HEK293 (cell line): Measurements from ENCODE around the gene NHLH1.

Experiments used
- ZBTB26 ChIP-seq: fragments of 450-650 bp; formaldehyde crosslinking; optimal IDR thresholded peaks from 2 replicates; pipeline ENCODE3; 2016; ENCODE audit warnings: missing biosample characterization, mild to moderate bottlenecking, missing genetic modification characterization
- ZBTB7A ChIP-seq: fragments of 450-650 bp; formaldehyde crosslinking; IDR thresholded peaks from 2 replicates; pipeline ENCODE4 v1.5.1; 2016; ENCODE audit warnings: low read depth, missing biosample characterization, missing genetic modification characterization
- ZNF138 ChIP-seq: fragments of 450-650 bp; formaldehyde crosslinking; IDR thresholded peaks from 2 replicates; pipeline ENCODE4 v1.5.1; 2016; ENCODE audit warnings: missing biosample characterization, missing genetic modification characterization, borderline replicate concordance

DNA sequence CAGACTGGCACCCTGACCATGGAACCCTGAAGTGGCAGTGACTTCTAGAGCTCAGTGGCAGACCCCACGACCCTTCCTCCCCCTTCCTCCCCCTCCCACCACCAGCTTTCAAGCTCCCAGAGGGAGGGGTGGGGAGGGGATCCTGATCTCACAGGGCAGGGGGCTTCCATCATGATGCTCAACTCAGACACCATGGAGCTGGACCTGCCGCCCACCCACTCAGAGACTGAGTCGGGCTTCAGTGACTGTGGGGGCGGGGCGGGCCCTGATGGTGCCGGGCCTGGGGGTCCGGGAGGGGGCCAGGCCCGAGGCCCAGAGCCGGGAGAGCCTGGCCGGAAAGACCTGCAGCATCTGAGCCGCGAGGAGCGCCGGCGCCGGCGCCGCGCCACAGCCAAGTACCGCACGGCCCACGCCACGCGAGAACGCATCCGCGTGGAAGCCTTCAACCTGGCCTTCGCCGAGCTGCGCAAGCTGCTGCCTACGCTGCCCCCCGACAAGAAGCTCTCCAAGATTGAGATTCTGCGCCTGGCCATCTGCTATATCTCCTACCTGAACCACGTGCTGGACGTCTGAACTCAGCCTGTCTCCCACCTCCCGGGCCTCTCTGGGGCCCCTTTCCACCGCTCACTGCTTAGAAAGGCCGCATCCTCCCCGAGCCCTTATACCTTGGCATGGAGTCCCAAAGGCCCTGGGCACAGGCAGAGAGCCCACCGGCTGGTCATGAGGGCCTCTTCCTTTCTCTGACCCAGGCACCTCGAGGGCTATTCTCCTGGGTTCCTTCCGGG, 3.9 kb downstream of the NHLH1 start:
- TF ChIP-seq ZNF138 (no peak), ZBTB7A (tag by site-specific recombination) (no peak), ZBTB26 (tag by site-specific recombination) (no peak)
